ENCODE results near the gene ITPR2.

The ITPR2 gene

GRCh38 chr12:26870491-26871419 is 37.8 kb upstream of the ITPR2 start:
- no peak for TF ChIP-seq GABPA (IDR thresholded peaks at IDR 0.05; ENCODE audit: low read depth)
- TF ChIP-seq POLR2AphosphoS5 (IDR thresholded peaks at IDR 0.05; ENCODE audit: low read depth) = no peak
- TF ChIP-seq CTCF (IDR thresholded peaks at IDR 0.05; ENCODE audit: insufficient read depth, low read length) = no peak
- no peak for TF ChIP-seq REST (IDR thresholded peaks at IDR 0.05; ENCODE audit: insufficient replicate concordance, low read depth)
- TF ChIP-seq SPI1 (IDR thresholded peaks at IDR 0.05; ENCODE audit: borderline replicate concordance, low read depth) = no peak
- no peak overlapping the region for H3K4me3 ChIP-seq (replicated peaks; ENCODE audit: insufficient read depth, low read length)
- DNase-seq (ENCODE audit: low read depth in 1 of 2, low spot score in 1 of 2) = peak; percentile 52 to 62
- H3K27ac ChIP-seq (replicated peaks) = peak overlapping the region; percentile 44
- H3K27me3 ChIP-seq (ENCODE audit: insufficient read depth, poor library complexity, severe bottlenecking) = no peaks in the 10 kb centered on the region

- TF ChIP-seq SPI1 (IDR thresholded peaks at IDR 0.05; ENCODE audit: borderline replicate concordance, low read depth) = no peak
- TF ChIP-seq REST (IDR thresholded peaks at IDR 0.05; ENCODE audit: insufficient replicate concordance, low read depth) = no peak
- no peak for TF ChIP-seq CTCF (IDR thresholded peaks at IDR 0.05; ENCODE audit: insufficient read depth, low read length)
- TF ChIP-seq GABPA (IDR thresholded peaks at IDR 0.05; ENCODE audit: low read depth) = no peak
- TF ChIP-seq POLR2AphosphoS5 (IDR thresholded peaks at IDR 0.05; ENCODE audit: low read depth) = no peak
- Histone ChIP-seq H3K4me3 (replicated peaks; ENCODE audit: insufficient read depth, low read length) (no peak overlapping the region), H3K27ac (replicated peaks) (peak overlapping the region; percentile 44; the same call in 1 of the 2 replicates), H3K27me3 (ENCODE audit: insufficient read depth, poor library complexity, severe bottlenecking) (no peaks in the 10 kb centered on the region)
- no peak for DNase-seq (ENCODE audit: low read depth in 1 of 2, low spot score in 1 of 2)
Measured at GRCh38 chr12:26869908-26870459, 37.0 kb upstream of the ITPR2 start.

GRCh38 chr12:26869104-26869494 is 36.1 kb upstream of the ITPR2 start:
- no peak for TF ChIP-seq GABPA (IDR thresholded peaks at IDR 0.05; ENCODE audit: low read depth)
- TF ChIP-seq CTCF (IDR thresholded peaks at IDR 0.05; ENCODE audit: insufficient read depth, low read length) = no peak
- no peak for TF ChIP-seq POLR2AphosphoS5 (IDR thresholded peaks at IDR 0.05; ENCODE audit: low read depth)
- no peak for TF ChIP-seq SPI1 (IDR thresholded peaks at IDR 0.05; ENCODE audit: borderline replicate concordance, low read depth)
- TF ChIP-seq REST (IDR thresholded peaks at IDR 0.05; ENCODE audit: insufficient replicate concordance, low read depth) = no peak
- no peak for DNase-seq (ENCODE audit: low read depth in 1 of 2, low spot score in 1 of 2)
- Histone ChIP-seq H3K27me3 (ENCODE audit: insufficient read depth, poor library complexity, severe bottlenecking) (no peaks in the 10 kb centered on the region), H3K27ac (replicated peaks) (peak overlapping the region; percentile 86), H3K4me3 (replicated peaks; ENCODE audit: insufficient read depth, low read length) (no peak overlapping the region)

Measured in HL-60 (cell line).